Trophoblast cell (in vitro differentiated cells and primary cell): ENCODE measurements around the gene CLIP2.
"Not testable (repeated sequence)": the region's sequence is repeated elsewhere in the genome, so short reads cannot be mapped to it uniquely, and the experiment has no call there.

Source experiments
- DNase-seq, 2 donors: peaks; one replicate each; pipeline ENCODE4 v3.0.0-alpha.2; 2016
- H2AFZ ChIP-seq: 2 replicates; pipeline ENCODE4 v1.6.1; 2013; ENCODE audit warnings: low read length, moderate library complexity, mild to moderate bottlenecking; ENCODE audit not compliant: insufficient read depth, poor library complexity
- H2AK5ac ChIP-seq: 2 replicates; pipeline ENCODE4 v1.6.1; 2013; ENCODE audit warnings: mild to moderate bottlenecking, low read length
- H2BK120ac ChIP-seq: 2 replicates; pipeline ENCODE4 v1.6.1; 2013; ENCODE audit warnings: low read length, mild to moderate bottlenecking, moderate library complexity; ENCODE audit not compliant: insufficient read depth, poor library complexity
- H2BK12ac ChIP-seq: 2 replicates; pipeline ENCODE4 v1.6.1; 2013; ENCODE audit warnings: mild to moderate bottlenecking, low read length, moderate library complexity
- H2BK5ac ChIP-seq: 2 replicates; pipeline ENCODE4 v1.6.1; 2013; ENCODE audit warnings: low read length, low read depth, moderate library complexity, mild to moderate bottlenecking; ENCODE audit not compliant: poor library complexity
- H3K14ac ChIP-seq: 2 replicates; pipeline ENCODE4 v1.6.1; 2013; ENCODE audit warnings: mild to moderate bottlenecking, low read length
- H3K18ac ChIP-seq: 2 replicates; pipeline ENCODE4 v1.6.1; 2013; ENCODE audit warnings: mild to moderate bottlenecking, low read length
- H3K23ac ChIP-seq: 2 replicates; pipeline ENCODE4 v1.6.1; 2013; ENCODE audit warnings: low read length
- H3K27ac ChIP-seq: 2 replicates; pipeline ENCODE4 v1.5.1; 2013; ENCODE audit warnings: low read depth, mild to moderate bottlenecking, inconsistent platforms, low read length, moderate library complexity
- H3K27me3 ChIP-seq: 2 replicates; pipeline ENCODE4 v1.6.1; 2013; ENCODE audit warnings: inconsistent platforms, mild to moderate bottlenecking, low read length, moderate library complexity; ENCODE audit not compliant: insufficient read depth
- H3K36me3 ChIP-seq, 2 experiments: 1 replicate in 1 of 2; 2 replicates in 1 of 2; pipeline ENCODE4 v1.6.1; 2013; ENCODE audit warnings: low read length in 2 of 2, mild to moderate bottlenecking in 2 of 2, moderate library complexity in 1 of 2; ENCODE audit not compliant: insufficient read depth in 2 of 2, control insufficient read depth in 1 of 2
- H3K4ac ChIP-seq: 2 replicates; pipeline ENCODE4 v1.6.1; 2013; ENCODE audit warnings: low read depth, mild to moderate bottlenecking, low read length, moderate library complexity
- H3K4me1 ChIP-seq, 2 experiments: 1 replicate in 1 of 2; 2 replicates in 1 of 2; pipeline ENCODE4 v1.6.1; 2013; ENCODE audit warnings: low read length in 2 of 2, mild to moderate bottlenecking in 2 of 2, moderate library complexity in 1 of 2; ENCODE audit not compliant: insufficient read depth in 2 of 2, control insufficient read depth in 1 of 2
- H3K4me2 ChIP-seq: 2 replicates; pipeline ENCODE4 v1.6.1; 2013; ENCODE audit warnings: inconsistent platforms, mild to moderate bottlenecking, low read length, moderate library complexity
- H3K4me3 ChIP-seq: 2 replicates; pipeline ENCODE4 v1.5.1; 2013; ENCODE audit warnings: mild to moderate bottlenecking, low read depth, low read length, inconsistent platforms
- H3K79me1 ChIP-seq: one replicate; pipeline ENCODE4 v1.6.1; 2013; ENCODE audit warnings: low read length
- H3K79me2 ChIP-seq: 2 replicates; pipeline ENCODE4 v1.6.1; 2013; ENCODE audit warnings: low read length, mild to moderate bottlenecking; ENCODE audit not compliant: control insufficient read depth, insufficient read depth, poor library complexity
- H3K9ac ChIP-seq: 2 replicates; pipeline ENCODE4 v1.6.1; 2013; ENCODE audit warnings: mild to moderate bottlenecking, low read length
- H3K9me3 ChIP-seq: 2 replicates; pipeline ENCODE4 v1.6.1; 2013; ENCODE audit warnings: low read depth, mild to moderate bottlenecking, control low read depth, inconsistent platforms, low read length; ENCODE audit not compliant: insufficient read depth
- H4K12ac ChIP-seq: 2 replicates; pipeline ENCODE4 v1.6.1; 2013; ENCODE audit warnings: low read depth, mild to moderate bottlenecking, low read length, moderate library complexity
- H4K8ac ChIP-seq: 2 replicates; pipeline ENCODE4 v1.6.1; 2013; ENCODE audit warnings: low read depth, mild to moderate bottlenecking, low read length, moderate library complexity
- H4K91ac ChIP-seq: one replicate; pipeline ENCODE4 v1.6.1; 2013; ENCODE audit warnings: low read depth, mild to moderate bottlenecking, low read length, moderate library complexity
- WGBS: extraction: QIAGEN DNeasy Blood & Tissue Kit; methylation state at CpG from one replicate; pipeline ENCODE4 v1.1.7; 2013; ENCODE audit warnings: missing lambda C conversion rate; ENCODE audit not compliant: insufficient read length, insufficient coverage; ENCODE audit errors: extremely low coverage; 5-methylcytosine and 5-hydroxymethylcytosine counted together

CLIP2 gene

DNA sequence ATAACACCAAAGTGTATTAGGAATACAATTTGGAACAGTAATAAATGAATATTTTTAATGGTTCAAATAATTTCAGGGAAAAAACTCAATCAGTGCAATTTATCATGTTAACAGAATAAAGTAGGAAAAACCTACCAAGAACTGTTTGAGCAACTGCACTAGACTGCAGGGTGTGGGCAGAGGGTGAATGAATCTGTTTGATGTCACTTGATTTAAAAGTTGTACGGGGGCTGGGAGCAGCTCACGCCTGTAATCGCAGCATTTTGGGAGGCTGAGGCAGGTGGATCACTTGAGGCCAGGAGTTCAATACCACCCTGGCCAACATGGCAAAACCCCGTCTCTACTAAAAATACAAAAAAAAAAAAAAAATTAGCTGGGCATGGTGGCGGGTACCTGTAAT, 122.4 kb downstream of the CLIP2 start:
- not testable (repeated sequence) for H3K23ac ChIP-seq, H4K12ac ChIP-seq, H2AK5ac ChIP-seq, H3K27me3 ChIP-seq, H2BK12ac ChIP-seq, H2BK120ac ChIP-seq, H3K79me1 ChIP-seq, H4K91ac ChIP-seq, H3K9ac ChIP-seq, H3K79me2 ChIP-seq, H3K36me3 ChIP-seq, H2BK5ac ChIP-seq, H4K8ac ChIP-seq, H3K14ac ChIP-seq, H3K4ac ChIP-seq, H3K18ac ChIP-seq, H3K4me2 ChIP-seq, DNase-seq, H2AFZ ChIP-seq, H3K4me3 ChIP-seq, H3K9me3 ChIP-seq, H3K4me1 ChIP-seq, H3K27ac ChIP-seq
- WGBS = no CpG with 5 or more reads among the region's 5 CpGs

DNA sequence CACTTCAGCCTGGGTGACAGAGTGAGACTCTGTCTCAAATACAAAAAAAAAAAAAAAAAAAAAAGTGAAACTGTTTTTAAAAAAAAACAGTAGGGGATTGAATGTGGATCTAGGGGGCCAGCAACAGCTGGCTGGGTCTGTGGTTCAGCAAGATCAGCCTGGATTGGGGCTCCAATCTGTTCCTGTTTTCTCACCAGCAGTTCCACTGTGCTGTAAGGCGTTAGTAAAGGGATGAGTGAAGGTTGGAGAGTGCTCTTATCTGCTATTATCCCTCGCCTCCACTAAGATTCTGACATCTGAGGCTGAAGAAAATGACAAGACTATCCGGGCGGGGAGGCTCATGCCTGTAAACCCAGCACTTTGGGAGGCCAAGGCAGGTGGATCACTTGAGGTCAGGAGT, 122.8 kb downstream of the CLIP2 start:
- Histone ChIP-seq H4K12ac (no peak overlapping the region), H4K91ac (no peak overlapping the region), H3K79me1 (no peaks in the 10 kb centered on the region), H2AK5ac (no peak overlapping the region), H3K36me3 (no peaks in the 10 kb centered on the region), H4K8ac (no peak overlapping the region), H2AFZ (no peak overlapping the region), H3K14ac (no peak overlapping the region), H3K79me2 (no peaks in the 10 kb centered on the region), H3K4ac (no peak overlapping the region), H2BK12ac (no peak overlapping the region), H3K9ac (no peak overlapping the region), H2BK120ac (no peak overlapping the region), H3K4me2 (no peak overlapping the region), H3K4me1 (no peaks in the 10 kb centered on the region), H3K23ac (no peak overlapping the region), H3K4me3 (no peak overlapping the region), H3K18ac (no peak overlapping the region), H3K27me3 (no peaks in the 10 kb centered on the region), H3K27ac (no peak overlapping the region), H3K9me3 (no peaks in the 10 kb centered on the region), H2BK5ac (no peak overlapping the region)
- WGBS = no CpG with 5 or more reads among the region's 4 CpGs
- DNase-seq = no peak

DNA sequence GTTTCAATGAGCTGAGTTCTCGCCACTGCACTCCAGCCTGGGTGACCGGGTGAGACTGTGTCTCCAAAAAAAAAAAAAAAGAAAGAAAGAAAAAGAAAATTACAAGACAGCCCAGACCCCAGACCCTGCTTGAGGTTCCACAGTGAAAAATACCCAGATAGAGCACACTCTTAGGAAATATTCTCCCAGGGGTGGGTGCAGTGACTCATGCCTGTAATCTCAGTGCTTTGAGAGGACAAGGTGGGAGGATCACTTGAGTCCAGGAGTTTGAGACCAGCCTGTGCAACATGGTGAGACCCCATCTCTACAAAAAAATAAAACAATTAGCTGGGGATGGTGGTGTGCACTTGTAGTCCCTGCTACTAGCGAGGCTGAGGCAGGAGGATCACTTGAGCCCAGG, 123.4 kb downstream of the CLIP2 start:
- H3K27me3 ChIP-seq = no peaks in the 10 kb centered on the region
- H4K12ac ChIP-seq = no peak overlapping the region
- no peak overlapping the region for H3K4me3 ChIP-seq
- H3K18ac ChIP-seq = no peak overlapping the region
- H3K23ac ChIP-seq = no peak overlapping the region
- no peak overlapping the region for H2BK120ac ChIP-seq
- no peak overlapping the region for H2AFZ ChIP-seq
- H4K91ac ChIP-seq = no peak overlapping the region
- WGBS = no CpG with 5 or more reads among the region's 3 CpGs
- H4K8ac ChIP-seq = no peak overlapping the region
- no peak overlapping the region for H3K9ac ChIP-seq
- H2AK5ac ChIP-seq = no peak overlapping the region
- no peak overlapping the region for H2BK5ac ChIP-seq
- H3K4me1 ChIP-seq = no peaks in the 10 kb centered on the region
- no peaks in the 10 kb centered on the region for H3K36me3 ChIP-seq
- H3K9me3 ChIP-seq = no peaks in the 10 kb centered on the region
- DNase-seq = peak in 1 of 2 donors; percentile 31
- no peak overlapping the region for H3K27ac ChIP-seq
- no peak overlapping the region for H3K4ac ChIP-seq
- no peaks in the 10 kb centered on the region for H3K79me2 ChIP-seq
- H2BK12ac ChIP-seq = no peak overlapping the region
- H3K4me2 ChIP-seq = no peak overlapping the region
- no peak overlapping the region for H3K14ac ChIP-seq
- H3K79me1 ChIP-seq = no peaks in the 10 kb centered on the region

DNA sequence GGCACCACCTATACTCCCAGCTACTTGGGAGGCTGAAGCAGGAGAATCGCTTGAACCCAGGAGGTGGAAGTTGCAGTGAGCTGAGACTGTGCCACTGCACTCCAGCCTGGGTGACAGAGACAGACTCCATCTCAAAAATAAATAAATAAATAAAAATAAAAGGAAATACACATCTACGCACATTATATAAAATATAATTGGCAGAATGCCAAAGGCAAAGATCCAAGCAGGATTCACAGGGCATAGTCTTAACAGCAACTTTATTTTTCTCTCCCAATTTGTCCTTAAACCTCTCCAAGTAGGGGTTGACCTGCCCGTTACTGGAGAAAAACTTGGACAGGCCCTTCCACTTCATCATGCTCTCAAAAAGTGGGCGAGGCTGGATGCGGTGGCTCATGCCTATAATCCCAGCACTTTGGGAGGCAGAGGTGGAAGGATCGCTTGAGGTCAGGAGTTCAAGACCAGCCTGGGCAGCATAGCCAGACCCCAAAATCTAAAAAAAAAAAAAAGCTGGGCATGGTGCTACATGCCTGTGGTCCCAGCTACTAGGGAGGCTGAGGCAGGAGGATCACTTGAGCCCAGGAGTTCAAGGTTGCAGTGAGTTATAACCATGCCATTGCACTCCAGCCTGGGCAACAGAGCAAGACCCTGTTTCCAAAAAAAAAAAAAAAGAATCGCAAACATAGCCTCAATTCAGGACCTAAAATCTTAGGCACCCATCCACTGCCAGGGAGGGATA, 125.6 kb downstream of the CLIP2 start:
- H3K36me3 ChIP-seq, H2BK5ac ChIP-seq, H3K4ac ChIP-seq, H3K9me3 ChIP-seq, H3K14ac ChIP-seq, H3K27ac ChIP-seq, H3K9ac ChIP-seq, H2BK12ac ChIP-seq, H3K4me1 ChIP-seq, H2AK5ac ChIP-seq, H3K79me1 ChIP-seq, H3K4me3 ChIP-seq, H3K79me2 ChIP-seq, H2AFZ ChIP-seq, H3K18ac ChIP-seq, H2BK120ac ChIP-seq, H4K91ac ChIP-seq, H3K4me2 ChIP-seq, H4K12ac ChIP-seq, H3K27me3 ChIP-seq, DNase-seq, H4K8ac ChIP-seq, H3K23ac ChIP-seq: not testable (repeated sequence)
- no CpG with 5 or more reads among the region's 7 CpGs for WGBS
